RPMI7951 (cell line): ENCODE results near the gene SPAG7. TPM values are rescaled to one million over a fixed set of nuclear protein-coding genes. Genes with fewer than 3 reads are reported as not detected.
A peak's percentile ranks its signal among the peaks of the same experiment; 100 is the strongest.

ENCODE experiments used
- DNase-seq: peaks from one replicate; pipeline ENCODE4 v3.0.0-alpha.2; 2012; ENCODE audit warnings: low read depth
- total RNA-seq: library from RNA; depleted of rRNA; stranded (reverse); fragments of >200 nt; shearing (Covaris generic); gene quantifications from 2 replicates; pipeline ENCODE4 v1.2.3, GENCODE V29; 2014

The SPAG7 gene
- total RNA-seq, 1 experiment from 2014 or later: 33.2 TPM

DNA sequence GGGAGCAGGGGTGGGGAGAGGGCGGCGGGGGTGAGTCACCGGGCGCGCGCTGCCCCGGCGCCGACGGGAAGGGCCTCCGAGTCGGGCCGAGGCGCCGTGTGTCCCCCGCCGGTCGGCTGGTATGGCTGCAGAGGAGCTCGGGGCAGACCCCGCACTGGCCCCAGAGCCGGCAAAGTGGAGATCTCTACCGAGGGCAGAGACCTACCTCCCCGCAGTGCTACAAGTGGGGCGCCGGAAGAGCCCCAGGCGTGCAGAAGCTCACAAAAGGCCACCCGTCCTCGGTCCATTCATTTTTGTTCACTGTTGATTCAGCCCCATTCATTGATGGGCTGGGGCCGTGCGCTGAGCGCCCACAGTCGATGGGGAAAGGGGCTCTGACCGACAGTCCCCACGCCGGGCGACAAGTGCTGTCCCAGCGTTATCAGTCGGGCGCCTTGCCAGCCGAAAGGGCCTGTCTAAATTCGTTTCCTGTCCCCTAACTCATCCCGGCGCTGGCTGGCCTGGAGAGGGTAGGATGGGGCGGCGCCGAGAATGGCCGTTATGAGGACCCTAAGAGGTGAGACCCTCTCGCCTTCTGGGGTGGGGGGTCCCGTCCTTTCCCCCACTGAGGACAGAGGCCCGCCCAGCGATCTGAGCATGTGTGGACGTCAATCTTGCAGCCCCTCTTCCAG is 17.4 kb downstream of the SPAG7 start:
- DNase-seq: no peak

DNA sequence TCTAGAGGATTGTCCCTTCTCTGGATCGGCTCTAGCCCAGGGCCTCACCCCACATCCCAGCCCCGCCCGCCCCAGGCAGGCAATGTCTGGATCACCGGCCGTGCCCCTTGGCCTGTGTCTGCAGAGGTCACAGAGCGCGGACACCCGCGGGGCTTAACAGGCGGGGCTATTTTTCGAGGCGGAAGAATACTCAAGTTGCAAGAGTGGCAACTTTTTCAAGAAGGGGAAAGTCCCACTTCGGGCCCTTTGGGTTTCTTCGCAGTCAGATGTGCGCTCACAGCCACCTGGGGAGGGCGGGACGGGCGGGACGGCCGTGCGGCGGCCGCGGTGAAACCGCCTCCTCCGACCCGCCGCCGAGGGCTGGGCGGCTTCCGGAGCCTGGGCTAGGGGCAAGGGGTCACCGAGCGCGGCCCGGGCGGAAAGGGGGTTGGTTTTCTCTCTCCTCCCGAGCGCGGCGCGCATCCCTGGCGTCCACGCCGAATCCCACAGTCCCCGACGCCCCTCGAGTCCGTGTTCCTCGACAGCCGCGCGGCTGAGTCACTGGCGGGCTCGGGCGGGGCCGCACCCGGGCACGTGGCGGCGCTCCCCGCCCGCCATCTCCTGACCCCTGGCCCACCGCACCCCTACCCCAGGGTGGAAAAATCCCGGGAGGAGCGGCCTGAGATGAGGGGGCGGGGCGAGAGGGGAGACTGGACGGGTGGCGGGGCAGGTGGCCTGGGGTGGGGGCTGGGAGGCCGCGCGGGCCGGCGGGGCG is 18.1 kb downstream of the SPAG7 start:
- peak; percentile 79 for DNase-seq

DNA sequence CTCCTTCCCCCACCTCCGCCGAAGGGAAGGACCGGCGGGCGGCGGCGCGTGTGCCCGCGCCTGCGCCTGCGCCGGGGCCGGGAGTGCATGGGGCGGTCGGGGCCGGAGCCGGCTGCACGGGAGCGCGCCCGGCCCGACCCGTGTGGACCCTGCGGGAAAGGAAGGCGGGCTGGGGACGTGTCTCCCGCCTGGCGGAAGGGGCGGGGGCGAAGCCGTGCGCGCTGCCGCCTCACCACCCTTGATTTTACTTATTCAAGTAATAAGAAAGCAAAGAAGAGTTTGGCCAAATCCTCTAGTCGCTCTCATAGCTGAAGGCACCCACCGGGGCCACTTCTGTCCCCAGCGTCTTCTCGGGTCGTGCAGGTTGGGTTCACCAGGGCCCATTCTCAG is 18.7 kb downstream of the SPAG7 start:
- peak; percentile 89 for DNase-seq

DNA sequence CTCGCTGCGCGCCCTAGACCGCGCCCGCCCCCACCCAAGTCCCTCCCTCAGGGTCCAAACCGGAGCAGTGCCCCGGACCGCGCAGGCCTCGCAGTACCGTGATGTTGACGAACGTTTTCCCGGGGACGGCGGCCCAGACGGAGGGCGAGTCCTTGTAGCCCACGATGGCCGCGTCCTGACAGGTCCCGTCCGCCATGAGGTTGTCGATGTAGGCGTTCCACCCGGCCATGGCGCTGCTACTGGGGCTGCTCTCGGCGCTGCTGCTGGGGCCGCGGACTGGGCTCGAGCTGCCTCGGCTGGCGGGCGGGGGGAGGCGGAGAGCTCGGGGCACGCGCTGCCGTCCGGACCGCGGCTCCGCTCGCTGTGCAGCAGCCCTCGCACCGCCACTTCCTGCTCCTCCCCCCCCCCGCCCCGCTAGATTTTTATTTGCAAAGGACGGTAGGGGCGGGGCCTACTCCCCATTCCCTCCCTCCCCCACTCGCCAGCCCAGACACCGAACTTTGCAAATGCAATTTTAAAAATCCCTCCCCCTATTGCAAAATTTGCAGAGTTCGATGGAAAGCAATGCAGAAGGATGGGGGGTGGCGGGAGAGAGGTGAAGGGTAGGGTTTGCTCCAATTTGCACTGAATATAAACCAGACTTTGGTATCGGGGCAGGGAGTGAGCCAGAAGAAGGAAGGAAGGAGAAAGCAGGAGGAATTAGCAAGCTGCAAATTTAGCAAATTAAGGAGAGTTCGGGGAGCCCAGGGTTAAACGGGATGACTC is 19.3 kb downstream of the SPAG7 start, which contains the start of gene PFN1:
Gene PFN1 (minus strand): TSS at position 365 of the 765 bp plus-strand sequence. CDS start 136 bp downstream, at position 229.
- DNase-seq: peak; percentile 88

DNA sequence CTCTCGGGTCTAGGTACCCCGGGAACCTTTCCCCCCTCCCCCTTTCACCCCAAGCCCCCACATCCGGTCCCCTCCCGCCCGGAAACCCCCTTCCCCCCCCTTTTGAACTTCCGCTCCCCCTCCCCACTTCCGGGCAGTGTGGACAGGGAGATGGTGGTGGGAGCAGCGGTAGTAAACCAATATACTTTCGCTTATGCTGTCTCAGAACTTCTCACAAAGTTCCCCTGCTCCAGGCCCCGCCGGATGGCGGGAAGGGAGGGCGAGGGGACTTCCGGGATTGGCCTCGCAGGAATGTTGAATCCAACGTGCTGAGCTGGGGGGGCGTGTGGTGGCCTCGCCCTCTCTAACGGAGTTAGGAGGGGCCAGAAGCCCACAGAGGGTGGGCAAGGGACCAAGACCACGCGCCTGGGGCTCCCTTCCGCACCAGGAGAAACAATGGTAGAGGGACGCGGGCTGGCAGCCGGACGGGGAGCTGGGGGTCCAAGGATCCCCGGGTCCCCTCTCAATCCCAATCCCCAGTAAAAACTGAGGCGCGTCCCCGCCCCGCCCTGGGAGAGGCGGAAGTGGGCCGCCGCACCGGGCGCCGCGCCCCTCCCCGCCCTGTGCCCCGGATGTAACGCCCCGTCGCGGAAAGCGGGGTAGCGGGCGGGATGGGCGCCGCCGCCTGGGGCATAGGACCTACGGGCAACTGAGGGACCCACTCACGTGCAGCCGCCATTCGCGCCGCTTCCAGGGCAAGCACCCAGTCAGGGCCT is 20.0 kb downstream of the SPAG7 start:
- peak; percentile 60 for DNase-seq

DNA sequence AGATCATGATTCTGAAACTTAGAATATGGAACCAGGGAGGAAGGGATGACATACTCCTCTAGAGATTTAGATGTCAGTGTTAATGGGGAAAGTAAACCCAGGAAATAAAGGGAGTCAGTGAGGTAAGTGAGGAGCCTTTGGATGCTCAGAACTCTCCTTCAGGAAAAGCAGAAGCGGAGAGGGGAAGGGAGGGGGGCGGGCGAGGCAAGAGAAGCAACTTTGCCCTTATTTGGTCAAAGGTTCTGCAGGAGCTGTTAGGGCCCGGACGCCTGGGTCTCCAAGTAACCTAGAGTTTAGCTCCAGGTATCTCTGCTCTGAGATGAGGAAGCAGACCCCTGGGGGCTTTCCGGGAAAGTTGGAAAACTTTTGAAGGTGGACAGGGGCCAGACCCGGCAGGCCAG is 20.6 kb downstream of the SPAG7 start:
- DNase-seq: no peak

DNA sequence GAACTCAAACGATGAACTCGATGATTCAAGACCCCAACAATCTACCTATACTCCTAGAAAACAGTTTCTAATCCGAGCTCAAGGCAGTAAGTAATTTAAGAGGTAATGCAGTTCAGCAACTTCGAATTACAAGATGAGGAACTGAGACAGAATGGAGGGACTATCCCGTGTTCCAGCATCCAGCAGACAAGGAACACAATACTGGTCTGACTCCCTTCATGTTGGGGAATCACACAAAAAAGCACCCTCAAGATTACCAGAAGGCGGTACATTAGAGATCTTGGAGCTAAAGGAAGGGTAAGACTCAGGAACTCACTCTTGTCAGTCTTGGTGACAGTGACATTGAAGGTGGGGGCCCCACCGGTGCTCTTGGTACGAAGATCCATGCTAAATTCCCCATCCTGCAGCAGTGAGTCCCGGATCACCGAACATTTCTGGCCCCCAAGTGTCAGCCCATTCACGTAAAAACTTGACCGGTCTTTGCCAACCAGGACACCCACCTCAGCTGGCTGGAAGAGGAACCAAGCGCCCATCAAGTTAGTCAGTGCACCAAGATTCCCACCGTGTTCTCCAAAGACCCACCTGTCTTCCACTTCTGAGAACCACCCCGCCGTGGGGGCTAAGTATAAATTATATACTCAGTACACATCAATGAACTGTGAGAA is 21.2 kb downstream of the SPAG7 start:
- no peak for DNase-seq

DNA sequence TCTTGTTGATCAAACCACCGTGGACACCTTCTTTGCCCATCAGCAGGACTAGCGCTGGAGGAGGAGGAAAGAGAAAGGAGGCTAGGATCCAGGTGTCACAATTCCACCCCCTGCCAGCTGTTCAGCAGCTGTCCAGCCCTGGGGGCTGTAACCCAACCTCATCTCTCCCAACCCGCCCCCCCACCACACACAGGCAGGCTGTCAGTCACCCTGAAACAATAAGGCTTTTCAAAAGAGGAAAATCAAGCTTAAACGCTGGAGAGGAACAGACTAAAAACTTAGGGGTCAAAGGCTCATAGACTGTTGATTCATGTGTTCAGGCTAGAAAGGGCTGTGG is 21.7 kb downstream of the SPAG7 start:
- DNase-seq: peak; percentile 61

DNA sequence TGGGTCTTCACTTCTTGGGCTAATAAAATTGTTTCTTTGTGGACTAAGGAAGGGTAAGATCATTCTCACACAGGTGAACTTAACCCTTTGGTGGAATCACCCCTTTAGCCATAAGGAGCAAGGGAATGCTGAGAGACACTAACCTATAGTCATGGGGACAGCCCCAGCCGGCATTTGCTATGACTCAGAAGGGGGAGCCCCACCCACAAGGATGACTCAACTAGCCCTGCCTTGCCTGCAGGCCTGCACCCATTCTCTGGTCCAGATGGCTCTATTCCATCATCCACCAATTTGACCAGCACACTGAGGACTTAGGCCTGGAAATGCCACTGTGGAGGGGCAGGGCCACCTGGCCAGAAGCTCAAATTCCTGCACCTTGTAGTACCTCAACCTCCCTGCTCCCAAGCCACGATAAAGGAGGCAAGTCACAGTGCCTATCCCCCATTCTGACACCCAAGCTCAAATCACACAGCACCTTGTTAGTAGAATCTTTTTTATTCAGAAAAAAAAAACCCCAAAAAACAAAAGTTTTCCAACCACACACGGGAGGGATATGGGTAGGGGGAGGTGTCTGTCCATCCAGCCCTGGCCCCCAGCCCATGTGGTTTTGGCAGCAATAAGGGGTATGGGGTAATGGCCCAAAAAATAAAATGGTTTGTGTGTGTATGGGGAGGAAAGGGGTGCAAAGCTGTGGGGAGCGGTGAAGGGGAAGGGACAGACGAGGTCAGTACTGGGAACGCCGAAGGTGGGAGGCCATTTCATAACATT is 22.3 kb downstream of the SPAG7 start:
- peak; percentile 93 for DNase-seq

DNA sequence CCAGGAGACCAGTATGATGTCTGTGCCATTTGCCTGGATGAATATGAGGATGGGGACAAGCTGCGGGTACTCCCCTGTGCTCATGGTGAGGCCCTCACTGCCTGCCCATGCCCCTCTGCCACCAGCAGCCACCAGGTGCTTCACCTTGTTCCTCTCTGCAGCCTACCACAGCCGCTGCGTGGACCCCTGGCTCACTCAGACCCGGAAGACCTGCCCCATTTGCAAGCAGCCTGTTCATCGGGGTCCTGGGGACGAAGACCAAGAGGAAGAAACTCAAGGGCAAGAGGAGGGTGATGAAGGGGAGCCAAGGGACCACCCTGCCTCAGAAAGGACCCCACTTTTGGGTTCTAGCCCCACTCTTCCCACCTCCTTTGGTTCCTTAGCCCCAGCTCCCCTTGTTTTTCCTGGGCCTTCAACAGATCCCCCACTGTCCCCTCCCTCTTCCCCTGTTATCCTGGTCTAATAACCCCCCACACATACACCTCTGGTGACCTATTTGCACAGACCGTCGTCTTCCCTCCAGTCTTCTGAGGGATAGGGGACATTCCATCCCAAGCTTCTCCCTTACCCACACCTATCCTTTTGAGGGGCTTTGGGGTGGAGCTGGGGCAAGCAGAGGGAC is 23.0 kb downstream of the SPAG7 start:
- DNase-seq: no peak

DNA sequence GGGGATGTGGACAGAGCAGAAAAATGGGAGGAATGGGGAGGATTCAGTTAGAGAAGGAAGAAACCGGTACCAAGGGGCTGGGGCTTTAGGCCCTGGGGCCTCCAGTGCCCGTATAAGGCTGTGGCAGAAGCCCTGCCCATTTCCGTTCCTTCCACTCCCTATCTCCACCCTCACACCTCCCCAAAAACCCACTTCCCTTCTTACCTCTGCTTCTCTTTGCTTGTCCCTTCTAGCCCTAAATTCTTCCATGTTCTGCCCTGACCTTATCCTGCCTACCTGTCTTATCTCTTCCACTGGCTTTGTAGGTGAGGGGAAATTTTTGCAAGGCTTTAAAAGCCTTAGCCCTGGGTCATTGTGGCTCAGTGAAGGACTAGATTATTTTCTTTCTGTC is 23.5 kb downstream of the SPAG7 start:
- no peak for DNase-seq

DNA sequence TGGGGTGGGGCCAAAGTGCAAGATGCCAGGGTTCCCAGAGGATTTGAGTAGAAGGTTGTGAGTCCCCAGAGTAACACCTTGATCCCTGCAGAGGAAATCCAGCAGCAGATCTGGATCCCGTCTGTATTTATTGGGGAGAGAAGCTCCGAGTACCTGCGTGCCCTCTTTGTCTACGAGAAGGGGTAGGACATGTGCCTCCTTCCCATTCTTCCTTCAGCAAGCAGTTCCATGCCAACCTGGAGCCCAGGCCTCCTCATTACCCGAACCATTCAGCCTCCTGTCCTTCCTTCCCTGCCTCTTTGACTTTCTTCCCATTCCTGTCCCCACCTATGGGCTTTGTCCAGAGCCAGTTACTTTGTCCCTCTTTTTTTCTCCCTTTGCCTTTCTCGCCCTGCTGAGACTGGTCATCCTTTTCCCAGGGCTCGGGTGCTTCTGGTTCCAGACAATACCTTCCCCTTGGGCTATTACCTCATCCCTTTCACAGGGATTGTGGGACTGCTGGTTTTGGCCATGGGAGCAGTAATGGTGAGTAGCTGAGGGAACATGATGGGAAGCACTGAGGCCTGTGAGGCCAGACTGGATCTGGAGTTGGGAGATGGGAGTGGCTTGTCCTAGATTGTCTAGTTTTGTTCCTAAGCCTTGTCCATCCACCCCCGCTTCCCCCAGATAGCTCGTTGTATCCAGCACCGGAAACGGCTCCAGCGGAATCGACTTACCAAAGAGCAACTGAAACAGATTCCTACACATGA is 24.7 kb downstream of the SPAG7 start:
- DNase-seq: no peak

DNA sequence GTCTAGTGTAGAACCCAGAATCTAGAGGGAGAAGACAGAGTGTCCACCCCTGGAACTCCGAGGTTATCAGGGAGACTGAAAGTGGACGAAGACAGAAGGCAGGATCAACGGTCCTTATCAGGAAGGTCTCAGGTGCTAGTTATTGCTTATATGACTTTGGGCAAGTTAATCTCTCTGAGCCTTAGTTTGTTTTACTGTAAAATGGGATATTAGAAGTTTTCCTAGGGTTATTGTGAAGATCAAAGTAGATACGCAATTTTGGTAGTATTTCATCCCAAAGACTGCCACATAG is 26.4 kb downstream of the SPAG7 start:
- DNase-seq: no peak

DNA sequence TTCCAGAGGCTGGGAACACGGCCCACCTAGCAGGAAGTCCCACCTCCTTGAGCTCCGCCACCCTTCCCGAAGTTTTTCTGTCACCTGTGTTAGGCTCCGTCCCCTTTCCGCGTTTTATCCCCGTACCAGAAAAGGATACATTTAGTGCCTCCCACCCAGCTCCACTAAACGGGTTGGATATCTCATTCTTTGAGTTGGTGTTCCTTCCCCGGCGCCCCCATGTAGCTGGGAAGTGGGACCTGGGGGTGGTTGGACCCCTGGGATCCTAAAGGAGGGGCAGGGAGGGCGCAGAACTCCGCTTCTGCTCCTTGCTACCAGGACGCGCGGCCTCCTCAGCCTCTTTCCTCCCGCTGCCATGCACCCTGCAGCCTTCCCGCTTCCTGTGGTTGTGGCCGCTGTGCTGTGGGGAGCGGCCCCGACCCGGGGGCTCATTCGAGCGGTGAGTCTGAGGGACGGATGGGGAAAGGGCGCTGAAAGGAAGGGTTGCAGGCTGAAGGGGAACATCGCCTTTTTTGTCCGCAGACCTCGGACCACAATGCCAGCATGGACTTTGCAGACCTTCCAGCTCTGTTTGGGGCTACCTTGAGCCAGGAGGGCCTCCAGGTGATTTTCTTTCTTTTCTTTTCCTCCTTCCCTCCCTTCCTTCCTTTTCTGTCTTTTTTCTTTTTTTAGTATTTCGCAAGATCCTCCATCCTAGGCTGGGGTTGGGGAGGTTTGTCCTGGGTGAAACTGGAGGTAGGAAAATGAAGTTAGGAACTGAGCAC is 26.9 kb downstream of the SPAG7 start:
- no peak for DNase-seq

DNA sequence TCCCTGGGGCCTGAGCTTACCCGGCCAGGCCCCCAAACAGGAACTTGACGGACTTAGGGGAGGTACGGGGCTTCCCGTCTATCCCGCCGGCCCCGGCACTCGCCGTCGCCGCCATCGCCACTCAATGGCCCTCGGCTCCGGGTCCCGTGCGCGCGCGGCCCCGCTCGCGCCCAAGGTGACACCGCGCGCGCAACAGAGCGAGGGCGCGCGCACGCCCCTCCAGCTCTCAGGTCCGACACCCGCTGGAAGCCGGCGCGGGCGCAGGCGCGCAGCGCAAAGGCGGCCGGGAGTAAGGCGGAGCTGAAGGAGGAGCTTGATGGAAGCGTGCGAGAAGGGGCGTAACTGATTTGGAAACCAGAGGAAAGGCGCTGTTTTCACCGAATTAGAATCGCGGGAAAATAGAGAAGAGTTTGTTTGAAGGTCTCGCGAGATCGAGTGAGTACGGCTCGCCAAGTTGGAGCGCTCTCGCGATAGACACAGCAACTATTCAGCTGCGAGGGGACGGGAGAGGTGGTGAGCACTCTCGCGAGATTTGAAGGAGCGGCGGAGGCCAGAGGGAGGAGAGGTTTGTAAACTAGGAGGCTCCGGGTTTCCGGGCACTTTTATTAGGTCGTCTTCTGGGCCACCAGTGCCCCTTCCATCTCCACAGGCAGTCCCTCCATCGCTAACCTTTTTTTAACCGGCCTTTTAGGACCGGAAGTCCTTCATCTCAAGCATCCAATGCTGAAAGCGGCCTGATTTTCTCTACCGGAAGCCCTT is 27.6 kb downstream of the SPAG7 start, which contains the start of the genes RNF167 and SLC25A11:
Gene RNF167 (plus strand): TSS at position 473 of the 759 bp plus-strand sequence. CDS start 642 bp downstream, outside the sequence.
Gene SLC25A11 (minus strand): TSS at position 251 of the 759 bp plus-strand sequence. CDS start 136 bp downstream, at position 115.
- DNase-seq: peak; percentile 99

DNA sequence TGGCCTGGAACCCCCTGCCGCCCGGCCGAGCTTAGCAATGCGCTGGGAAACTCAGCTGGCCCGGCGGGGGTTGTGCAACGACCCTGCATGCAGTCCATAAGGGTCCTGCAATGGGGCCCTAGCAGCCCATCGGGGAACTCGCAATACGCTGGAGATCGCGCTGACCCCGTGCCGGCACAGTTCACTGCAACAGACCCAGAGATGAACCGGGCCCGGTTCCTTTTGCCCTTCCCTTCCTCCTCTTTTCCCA is 28.1 kb downstream of the SPAG7 start:
- DNase-seq: no peak

DNA sequence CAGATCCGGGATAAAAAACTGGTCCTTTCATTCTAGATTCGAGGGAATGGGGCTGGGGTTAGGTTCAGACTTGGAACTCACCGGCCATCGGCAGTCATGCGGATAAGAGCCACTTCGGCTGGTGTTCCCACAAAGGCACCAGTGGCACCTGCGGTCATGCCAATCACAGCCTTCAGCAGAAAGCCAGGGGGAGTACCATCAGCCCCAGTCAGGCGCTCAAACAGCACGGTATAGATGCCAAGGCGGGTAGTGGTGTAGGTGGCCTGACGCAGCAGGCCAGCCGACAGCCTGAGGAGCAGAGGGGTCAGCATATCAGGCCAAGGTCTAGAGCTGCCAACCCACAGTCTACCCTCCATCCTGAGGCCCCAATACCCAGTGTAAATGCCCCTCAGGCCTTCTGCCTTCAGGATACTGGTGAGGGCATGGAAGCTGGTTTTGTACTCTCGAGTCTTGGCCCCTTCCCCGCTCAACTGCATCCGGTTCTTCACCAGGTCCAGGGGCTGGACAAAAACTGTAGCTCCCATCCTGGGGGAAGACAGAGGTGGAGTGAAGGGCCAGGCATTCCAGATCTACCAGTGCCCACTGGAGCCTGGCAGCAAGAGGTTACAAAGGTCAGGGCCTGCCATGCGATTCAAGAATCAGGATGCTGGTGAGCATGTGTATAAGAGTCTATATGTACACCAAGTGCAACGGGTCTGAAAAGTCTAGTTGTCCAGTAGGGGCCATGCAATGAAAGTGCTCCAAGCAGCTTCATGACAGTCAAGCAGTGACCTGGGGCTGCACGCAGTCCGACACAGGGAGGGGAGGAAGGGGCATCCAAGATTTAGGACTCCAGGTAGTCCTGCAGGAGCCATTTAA is 28.7 kb downstream of the SPAG7 start:
- DNase-seq: no peak
